B cell (primary cell): ENCODE data around the gene FKBP15. TPM values are rescaled to one million over a fixed set of nuclear protein-coding genes. Genes with fewer than 3 reads are reported as not detected.

ENCODE experiments used
- ATAC-seq: fragments of 200-7000 bp; cut with Tn5 transposase; one replicate; pipeline ENCODE4 v1.10.0; 2021; ENCODE audit warnings: low read depth, mild to moderate bottlenecking, moderate number of reproducible peaks, moderate library complexity
- CTCF ChIA-PET: fragments of 350-600 bp; sonication (Branson Sonifier 250); formaldehyde crosslinking; loops from one replicate; lab custom pipeline; 2021; ENCODE audit warnings: antibody characterized with exemption, inconsistent platforms; lab: Charles Lee
- POLR2A ChIA-PET: fragments of 350-600 bp; sonication (Branson Sonifier 250); formaldehyde crosslinking; loops from one replicate; lab custom pipeline; 2021; ENCODE audit warnings: antibody characterized with exemption; lab: Charles Lee
- DNase-seq: peaks from one replicate; pipeline ENCODE4 v3.0.0; 2013
- H2AFZ ChIP-seq: 2 replicates; pipeline ENCODE4 v1.6.1; 2012; ENCODE audit warnings: mild to moderate bottlenecking, low read depth, low read length; ENCODE audit not compliant: insufficient read depth, poor library complexity, severe bottlenecking
- H3K27ac ChIP-seq, 2 donors: 1 replicate in 1 of 2; 2 replicates in 1 of 2; pipeline ENCODE4 v1.5.1; 2012 to 2013; ENCODE audit warnings: low read length in 2 of 2, mild to moderate bottlenecking in 2 of 2, moderate library complexity in 1 of 2
- H3K27me3 ChIP-seq, 4 experiments: fragments of 200-600 bp in 1 of 4; sonication (generic) in 1 of 4; replicated peaks in 1 of 4; 1 replicate in 2 of 4; 2 replicates in 2 of 4; pipeline versions ENCODE4 v1.6.1 to v1.7.0; 2013 to 2016; ENCODE audit warnings: low read length in 3 of 4, mild to moderate bottlenecking in 2 of 4, mixed read lengths in 1 of 4, moderate library complexity in 1 of 4; ENCODE audit not compliant: insufficient read depth in 4 of 4, control insufficient read depth in 3 of 4; ENCODE audit errors: control extremely low read depth in 1 of 4
- H3K36me3 ChIP-seq, 2 experiments: replicated peaks in 1 of 2; 1 replicate in 1 of 2; 2 replicates in 1 of 2; pipeline versions ENCODE4 v1.6.1 to v1.7.1; 2013; ENCODE audit warnings: low read length in 1 of 2; ENCODE audit not compliant: insufficient read depth in 2 of 2, control insufficient read depth in 1 of 2; ENCODE audit errors: control extremely low read depth in 1 of 2, extremely low read depth in 1 of 2
- H3K4me1 ChIP-seq, 2 donors: fragments of 200-600 bp in 1 of 2; sonication (generic) in 1 of 2; 1 replicate in 1 of 2; 2 replicates in 1 of 2; pipeline versions ENCODE4 v1.5.1 to v1.6.1; 2013 to 2017; ENCODE audit warnings: low read length in 2 of 2; ENCODE audit not compliant: control insufficient read depth in 2 of 2, insufficient read depth in 2 of 2
- H3K4me2 ChIP-seq: replicated peaks from 2 replicates; pipeline ENCODE3; 2012; ENCODE audit warnings: mild to moderate bottlenecking, low read depth, low read length; ENCODE audit not compliant: poor library complexity, severe bottlenecking
- H3K4me3 ChIP-seq, 5 experiments: fragments of 200-600 bp in 1 of 5; sonication (generic) in 1 of 5; 1 replicate in 3 of 5; 2 replicates in 2 of 5; pipeline versions ENCODE4 v1.5.1 to v1.7.0; 2011 to 2016; ENCODE audit warnings: low read length in 4 of 5, mild to moderate bottlenecking in 4 of 5, low read depth in 2 of 5, control low read depth in 1 of 5, moderate library complexity in 1 of 5; ENCODE audit not compliant: insufficient read depth in 1 of 5; ENCODE audit errors: control extremely low read depth in 1 of 5, extremely low read depth in 1 of 5
- H3K79me2 ChIP-seq: fragments of 200-600 bp; sonication (generic); one replicate; pipeline ENCODE4 v1.6.0; 2016; ENCODE audit warnings: low read length; ENCODE audit not compliant: control insufficient read depth, insufficient read depth
- H3K9ac ChIP-seq: fragments of 200-600 bp; sonication (generic); 2 replicates; pipeline ENCODE4 v1.6.1; 2017; ENCODE audit warnings: mild to moderate bottlenecking, low read length, moderate library complexity
- H3K9me3 ChIP-seq, 3 donors: one replicate each; pipeline versions ENCODE4 v1.6.1 to v1.7.1; 2013; ENCODE audit warnings: low read length in 2 of 3; ENCODE audit not compliant: control insufficient read depth in 2 of 3, insufficient read depth in 1 of 3; ENCODE audit errors: control extremely low read depth in 1 of 3
- H4K20me1 ChIP-seq: 2 replicates; pipeline ENCODE4 v1.6.0; 2012; ENCODE audit warnings: mild to moderate bottlenecking, low read length; ENCODE audit not compliant: insufficient read depth, control insufficient read depth, poor library complexity, severe bottlenecking
- H3K27ac Mint-ChIP-seq: one replicate; pipeline ENCODE4 v1.8.0; 2021; ENCODE audit warnings: mixed read lengths
- H3K27me3 Mint-ChIP-seq: one replicate; pipeline ENCODE4 v1.8.0; 2021; ENCODE audit warnings: mixed read lengths
- H3K4me1 Mint-ChIP-seq: one replicate; pipeline ENCODE4 v1.8.0; 2021; ENCODE audit warnings: mixed read lengths
- H3K4me3 Mint-ChIP-seq: one replicate; pipeline ENCODE4 v1.8.0; 2021; ENCODE audit warnings: mixed read lengths
- H3K9me3 Mint-ChIP-seq: one replicate; pipeline ENCODE4 v1.8.0; 2022; ENCODE audit warnings: mixed read lengths; ENCODE audit not compliant: insufficient read depth
- EZH2 ChIP-seq: IDR thresholded peaks from 2 replicates; pipeline ENCODE4 v1.6.1; 2012; ENCODE audit warnings: borderline replicate concordance, low read depth, mild to moderate bottlenecking, moderate library complexity, low read length; ENCODE audit not compliant: insufficient read depth, poor library complexity, severe bottlenecking
- WGBS: methylation state at CpG from one replicate; pipeline ENCODE4 v1.1.5; 2013; ENCODE audit warnings: missing lambda C conversion rate; ENCODE audit not compliant: insufficient coverage; 5-methylcytosine and 5-hydroxymethylcytosine counted together
- intact Hi-C: fragments of 100-400 bp; cut with micrococcal nuclease; formaldehyde crosslinking; loops from one replicate; pipeline ENCODE4 v1.10.0; 2022
- polyA plus RNA-seq: library from polyadenylated mRNA; depleted of rRNA; stranded (reverse); fragments of >200 nt; gene quantifications from 2 replicates; pipeline ENCODE4 v1.2.3, GENCODE V29; 2012
- total RNA-seq, 2 donors: library from RNA; stranded (reverse); fragments of 120-200 nt in 1 of 2; gene quantifications; 1 replicate in 1 of 2; 2 replicates in 1 of 2; pipeline versions ENCODE4 v1.2.3 to v1.2.4, GENCODE V29; 2013 to 2022
- TF ChIP-seq, protein P1 (sequence below): fragments of 200-600 bp; IDR thresholded peaks from one replicate; pipeline ENCODE4 v1.8.0; 2022; ENCODE audit warnings: antibody characterized with exemption, mild to moderate bottlenecking

Gene FKBP15
- total and polyA plus RNA-seq, 2 donors (not counting 1 experiment from before 2014, with no cell fraction given) = 21.1 to 40.6 TPM

DNA sequence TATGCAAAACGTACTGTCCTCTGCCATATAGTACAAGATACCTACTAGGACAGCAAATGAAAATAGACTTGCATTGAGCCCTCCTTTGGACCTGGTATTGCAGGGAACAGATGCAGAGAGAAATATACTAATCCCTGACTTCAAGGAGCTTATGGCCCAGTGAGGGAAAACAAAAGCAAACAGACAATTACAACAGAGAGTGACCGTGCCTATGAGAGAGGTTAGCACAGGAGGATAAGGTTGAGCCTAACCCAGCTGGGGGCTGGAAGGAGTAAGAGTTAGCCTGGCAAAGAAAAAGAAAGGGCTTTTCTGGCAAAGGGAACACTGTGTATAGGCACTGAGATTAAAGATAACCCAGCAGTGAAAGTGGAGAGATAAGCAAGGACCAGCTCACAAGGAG, 48.8 kb upstream of the FKBP15 start:
- Histone ChIP-seq H3K79me2 (peaks cover 8% of the 10 kb centered on the region), H4K20me1 (peaks cover 5% of the 10 kb centered on the region), H3K4me1 (peaks cover 3 to 7% of the 10 kb centered on the region in 2 donors), H3K9me3 (no peaks in the 10 kb centered on the region), H3K27me3 (no peaks in the 10 kb centered on the region), H3K27ac (no peak overlapping the region), H3K36me3 (peaks cover 0 to 54% of the 10 kb centered on the region in 2 experiments), H3K4me2 (no peak overlapping the region), H2AFZ (no peak overlapping the region), H3K4me3 (no peak overlapping the region), H3K9ac (no peak overlapping the region)
- Mint-ChIP-seq H3K9me3 (no peaks in the 10 kb centered on the region), H3K4me1 (no peaks in the 10 kb centered on the region), H3K4me3 (no peak overlapping the region), H3K27ac (no peak overlapping the region), H3K27me3 (no peaks in the 10 kb centered on the region)
- no CpG with 5 or more reads among the region's 2 CpGs for WGBS
- ATAC-seq = no peak
- ChIA-PET POLR2A (no interaction called here), CTCF (interaction anchor here (1.0 to 1.5 kb wide), 3 partner anchors 22 to 388 kb away, joined by 3 to 7 read pairs (median 6); no protein-coding TSS in a partner anchor)
- TF ChIP-seq, protein P1, sequence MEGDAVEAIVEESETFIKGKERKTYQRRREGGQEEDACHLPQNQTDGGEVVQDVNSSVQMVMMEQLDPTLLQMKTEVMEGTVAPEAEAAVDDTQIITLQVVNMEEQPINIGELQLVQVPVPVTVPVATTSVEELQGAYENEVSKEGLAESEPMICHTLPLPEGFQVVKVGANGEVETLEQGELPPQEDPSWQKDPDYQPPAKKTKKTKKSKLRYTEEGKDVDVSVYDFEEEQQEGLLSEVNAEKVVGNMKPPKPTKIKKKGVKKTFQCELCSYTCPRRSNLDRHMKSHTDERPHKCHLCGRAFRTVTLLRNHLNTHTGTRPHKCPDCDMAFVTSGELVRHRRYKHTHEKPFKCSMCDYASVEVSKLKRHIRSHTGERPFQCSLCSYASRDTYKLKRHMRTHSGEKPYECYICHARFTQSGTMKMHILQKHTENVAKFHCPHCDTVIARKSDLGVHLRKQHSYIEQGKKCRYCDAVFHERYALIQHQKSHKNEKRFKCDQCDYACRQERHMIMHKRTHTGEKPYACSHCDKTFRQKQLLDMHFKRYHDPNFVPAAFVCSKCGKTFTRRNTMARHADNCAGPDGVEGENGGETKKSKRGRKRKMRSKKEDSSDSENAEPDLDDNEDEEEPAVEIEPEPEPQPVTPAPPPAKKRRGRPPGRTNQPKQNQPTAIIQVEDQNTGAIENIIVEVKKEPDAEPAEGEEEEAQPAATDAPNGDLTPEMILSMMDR = no peak
- no peak for TF ChIP-seq EZH2
- intact Hi-C loops = loop anchor here (10.0 kb wide), 2 partner anchors 605 to 1635 kb away; partner anchors contain the start of genes DNAJC25 and ZNF618
- DNase-seq = no peak

DNA sequence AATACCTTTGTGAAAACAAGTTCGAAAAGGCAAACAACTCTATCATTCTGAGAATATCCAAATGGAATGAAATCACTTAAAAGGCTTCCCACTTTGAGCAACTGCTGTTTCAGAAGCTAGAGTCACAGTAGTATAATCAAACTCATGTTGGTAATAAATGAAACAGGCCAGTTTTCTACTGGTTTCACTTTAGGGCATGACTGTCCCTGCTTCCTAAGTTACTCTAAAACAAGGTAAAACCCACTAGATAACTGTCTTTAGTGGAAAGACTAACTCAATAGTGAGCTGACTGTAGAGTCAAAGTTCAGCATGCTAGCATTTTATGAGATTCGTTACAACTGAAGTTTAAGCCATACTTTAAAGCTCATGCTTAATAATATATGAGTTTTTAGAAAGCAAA, 48.3 kb upstream of the FKBP15 start:
- intact Hi-C loops = no loop called here
- POLR2A ChIA-PET = interaction anchor here (0.6 kb wide), 1 partner anchor 108 kb away, joined by 8 read pairs; no protein-coding TSS in a partner anchor

More for the DNA sequence above, 48.3 kb upstream of the FKBP15 start:
- Mint-ChIP-seq H3K4me3 (no peak overlapping the region), H3K27ac (no peak overlapping the region), H3K27me3 (no peaks in the 10 kb centered on the region), H3K4me1 (no peaks in the 10 kb centered on the region), H3K9me3 (no peaks in the 10 kb centered on the region)
- CTCF ChIA-PET = interaction anchor here (1.0 to 1.5 kb wide), 3 partner anchors 22 to 389 kb away, joined by 3 to 7 read pairs (median 6); no protein-coding TSS in a partner anchor
- no CpG with 5 or more reads among the region's 2 CpGs for WGBS
- Histone ChIP-seq H3K36me3 (peaks cover 0 to 54% of the 10 kb centered on the region in 2 experiments), H4K20me1 (peaks cover 5% of the 10 kb centered on the region), H3K4me3 (no peak overlapping the region), H3K4me1 (peaks cover 2 to 3% of the 10 kb centered on the region in 2 donors), H3K4me2 (no peak overlapping the region), H3K9me3 (no peaks in the 10 kb centered on the region), H3K9ac (no peak overlapping the region), H3K27me3 (no peaks in the 10 kb centered on the region), H2AFZ (no peak overlapping the region), H3K27ac (no peak overlapping the region), H3K79me2 (peaks cover 8% of the 10 kb centered on the region)
- DNase-seq = no peak
- ATAC-seq = no peak
- TF ChIP-seq, protein P1 = no peak
- no peak for TF ChIP-seq EZH2
